Fibroblast of villous mesenchyme (primary cell): Measurements from ENCODE around the gene MT1A. TPM values are rescaled to one million over a fixed set of nuclear protein-coding genes. Genes with fewer than 3 reads are reported as not detected.

Source experiments
- DNase-seq: peaks from one replicate; pipeline ENCODE4 v3.0.0-alpha.2; 2010; ENCODE audit warnings: low read depth
- H3K4me3 ChIP-seq: 2 replicates; pipeline ENCODE4 v1.5.1; 2011; ENCODE audit warnings: low read depth, mild to moderate bottlenecking, low read length
- total RNA-seq: library from RNA; depleted of rRNA; stranded (reverse); fragments of >200 nt; gene quantifications from 2 replicates; pipeline ENCODE4 v1.2.3, GENCODE V29; 2012
- TF ChIP-seq, protein P1 (sequence below): IDR thresholded peaks from 2 replicates; pipeline ENCODE4 v1.5.1; 2012; ENCODE audit warnings: low read depth, mild to moderate bottlenecking, low read length; ENCODE audit not compliant: insufficient read depth

Gene MT1A
- total RNA-seq, 1 donor: 1.3 TPM

DNA sequence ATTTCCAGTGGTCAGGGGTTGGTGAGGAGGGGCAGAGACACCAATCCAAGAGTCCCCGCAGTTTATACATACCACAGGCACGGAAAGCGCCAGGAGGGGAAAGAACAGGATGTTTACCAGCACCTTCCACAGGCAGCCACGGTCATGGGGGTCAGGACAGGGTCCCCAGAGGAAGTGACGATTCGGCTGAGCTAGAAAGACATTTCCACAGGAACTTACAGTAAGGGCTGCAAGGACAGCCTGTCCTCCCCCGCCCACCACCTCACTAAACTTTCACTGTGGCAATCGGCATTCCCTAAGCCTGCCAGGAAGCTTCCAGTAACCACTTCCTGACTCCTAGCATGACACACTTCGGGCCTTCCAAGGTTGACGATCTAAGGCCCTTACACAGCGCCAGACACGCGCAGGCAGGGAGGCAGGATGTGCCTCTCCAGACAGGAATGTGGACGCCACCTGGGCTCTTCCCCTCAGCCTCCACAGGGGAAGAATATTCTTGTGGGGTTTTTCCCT is 31.3 kb upstream of the MT1A start:
- TF ChIP-seq, protein P1, sequence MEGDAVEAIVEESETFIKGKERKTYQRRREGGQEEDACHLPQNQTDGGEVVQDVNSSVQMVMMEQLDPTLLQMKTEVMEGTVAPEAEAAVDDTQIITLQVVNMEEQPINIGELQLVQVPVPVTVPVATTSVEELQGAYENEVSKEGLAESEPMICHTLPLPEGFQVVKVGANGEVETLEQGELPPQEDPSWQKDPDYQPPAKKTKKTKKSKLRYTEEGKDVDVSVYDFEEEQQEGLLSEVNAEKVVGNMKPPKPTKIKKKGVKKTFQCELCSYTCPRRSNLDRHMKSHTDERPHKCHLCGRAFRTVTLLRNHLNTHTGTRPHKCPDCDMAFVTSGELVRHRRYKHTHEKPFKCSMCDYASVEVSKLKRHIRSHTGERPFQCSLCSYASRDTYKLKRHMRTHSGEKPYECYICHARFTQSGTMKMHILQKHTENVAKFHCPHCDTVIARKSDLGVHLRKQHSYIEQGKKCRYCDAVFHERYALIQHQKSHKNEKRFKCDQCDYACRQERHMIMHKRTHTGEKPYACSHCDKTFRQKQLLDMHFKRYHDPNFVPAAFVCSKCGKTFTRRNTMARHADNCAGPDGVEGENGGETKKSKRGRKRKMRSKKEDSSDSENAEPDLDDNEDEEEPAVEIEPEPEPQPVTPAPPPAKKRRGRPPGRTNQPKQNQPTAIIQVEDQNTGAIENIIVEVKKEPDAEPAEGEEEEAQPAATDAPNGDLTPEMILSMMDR: no peak
- DNase-seq: peak; percentile 99
- H3K4me3 ChIP-seq: peak overlapping the region; percentile 27

DNA sequence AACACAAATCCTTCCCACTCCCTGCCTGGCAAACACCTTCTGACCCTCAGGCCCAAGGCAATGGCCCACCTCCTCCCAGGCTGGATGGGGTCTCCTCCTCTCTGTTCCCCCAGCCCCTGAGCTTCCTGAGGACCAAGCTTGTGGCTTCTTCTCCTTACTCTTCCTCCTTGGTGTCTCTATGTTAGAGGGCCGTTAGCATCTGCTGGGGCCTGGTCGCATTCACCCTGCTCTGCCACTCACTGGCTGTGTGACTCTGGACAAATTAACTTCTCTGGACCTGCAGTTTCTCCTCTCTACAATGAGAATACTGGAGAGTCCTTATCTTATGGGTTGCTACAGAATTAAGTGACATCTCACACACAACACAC is 30.8 kb upstream of the MT1A start:
- TF ChIP-seq, protein P1: no peak
- H3K4me3 ChIP-seq: no peak overlapping the region
- DNase-seq: no peak

DNA sequence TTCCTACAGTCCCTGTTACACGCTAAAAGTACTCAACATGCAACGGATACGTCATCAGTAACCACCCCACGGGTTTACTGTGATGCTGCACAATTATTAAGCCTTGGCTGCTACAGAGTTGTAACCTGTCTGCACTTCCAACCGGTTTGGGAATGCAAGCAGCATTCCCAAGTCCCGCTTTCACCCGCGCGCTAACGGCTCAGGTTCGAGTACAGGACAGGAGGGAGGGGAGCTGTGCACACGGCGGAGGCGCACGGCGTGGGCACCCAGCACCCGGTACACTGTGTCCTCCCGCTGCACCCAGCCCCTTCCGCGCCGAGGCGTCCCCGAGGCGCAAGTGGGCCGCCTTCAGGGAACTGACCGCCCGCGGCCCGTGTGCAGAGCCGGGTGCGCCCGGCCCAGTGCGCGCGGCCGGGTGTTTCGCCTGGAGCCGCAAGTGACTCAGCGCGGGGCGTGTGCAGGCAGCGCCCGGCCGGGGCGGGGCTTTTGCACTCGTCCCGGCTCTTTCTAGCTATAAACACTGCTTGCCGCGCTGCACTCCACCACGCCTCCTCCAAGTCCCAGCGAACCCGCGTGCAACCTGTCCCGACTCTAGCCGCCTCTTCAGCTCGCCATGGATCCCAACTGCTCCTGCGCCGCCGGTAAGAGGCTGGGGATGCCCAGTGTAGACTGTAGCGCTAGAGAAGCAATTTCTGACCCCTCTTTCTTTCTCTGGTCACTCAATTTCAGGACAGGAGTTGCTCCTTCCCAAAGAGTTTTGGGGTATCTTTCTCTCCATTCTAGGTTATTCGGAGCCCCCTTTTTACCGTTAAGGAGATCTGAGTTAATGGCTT is 30.2 kb upstream of the MT1A start, which contains the start of gene MT2A:
MT2A (plus strand) TSS at position 542 of the 833 bp plus-strand sequence; CDS start at position 614, 72 bp downstream.
- TF ChIP-seq, protein P1: peak; percentile 1
- H3K4me3 ChIP-seq: peak within 1 kb of the TSS; percentile 60
- DNase-seq: peak; percentile 98

DNA sequence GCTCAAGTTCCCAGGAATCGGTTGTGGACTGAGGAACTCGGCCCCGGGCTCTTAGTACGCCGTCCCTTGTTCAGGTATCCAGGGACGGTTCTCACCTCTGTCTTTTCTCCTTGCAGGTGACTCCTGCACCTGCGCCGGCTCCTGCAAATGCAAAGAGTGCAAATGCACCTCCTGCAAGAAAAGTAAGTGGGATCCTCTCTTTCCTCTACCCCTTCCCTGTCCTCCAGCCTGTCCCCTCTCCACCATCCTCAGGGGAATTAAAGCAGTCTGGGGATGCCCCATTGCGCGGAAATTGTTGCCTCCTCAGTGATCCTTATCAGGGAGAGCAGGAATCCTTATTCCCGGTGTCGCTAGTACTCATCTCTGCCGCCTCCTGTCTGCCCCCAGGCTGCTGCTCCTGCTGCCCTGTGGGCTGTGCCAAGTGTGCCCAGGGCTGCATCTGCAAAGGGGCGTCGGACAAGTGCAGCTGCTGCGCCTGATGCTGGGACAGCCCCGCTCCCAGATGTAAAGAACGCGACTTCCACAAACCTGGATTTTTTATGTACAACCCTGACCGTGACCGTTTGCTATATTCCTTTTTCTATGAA is 29.5 kb upstream of the MT1A start:
- peak; percentile 32 for DNase-seq
- TF ChIP-seq, protein P1: no peak
- peak overlapping the region; percentile 60 for H3K4me3 ChIP-seq

DNA sequence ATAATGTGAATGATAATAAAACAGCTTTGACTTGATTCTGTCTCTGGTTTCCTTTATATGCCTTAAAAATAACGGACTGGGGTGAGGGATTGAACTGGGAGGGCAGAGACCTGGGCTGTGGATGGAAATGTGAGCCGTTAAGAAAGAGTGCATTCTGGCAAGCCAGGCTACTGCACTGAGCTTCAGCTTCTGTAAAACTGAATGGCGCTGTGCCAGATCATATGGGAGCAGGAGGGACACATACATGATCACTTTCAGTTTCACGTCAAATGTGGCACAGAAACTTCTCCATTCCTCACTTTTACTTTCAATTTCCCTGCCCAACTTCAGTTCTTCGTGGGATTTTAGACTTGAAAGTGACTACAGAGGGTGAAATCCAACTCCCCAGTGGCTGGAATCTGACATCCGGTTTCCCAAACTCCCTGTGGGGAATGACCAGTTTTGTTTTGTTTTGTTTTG is 29.0 kb upstream of the MT1A start:
- TF ChIP-seq, protein P1: no peak
- peak; percentile 97 for DNase-seq
- peak overlapping the region; percentile 60 for H3K4me3 ChIP-seq

DNA sequence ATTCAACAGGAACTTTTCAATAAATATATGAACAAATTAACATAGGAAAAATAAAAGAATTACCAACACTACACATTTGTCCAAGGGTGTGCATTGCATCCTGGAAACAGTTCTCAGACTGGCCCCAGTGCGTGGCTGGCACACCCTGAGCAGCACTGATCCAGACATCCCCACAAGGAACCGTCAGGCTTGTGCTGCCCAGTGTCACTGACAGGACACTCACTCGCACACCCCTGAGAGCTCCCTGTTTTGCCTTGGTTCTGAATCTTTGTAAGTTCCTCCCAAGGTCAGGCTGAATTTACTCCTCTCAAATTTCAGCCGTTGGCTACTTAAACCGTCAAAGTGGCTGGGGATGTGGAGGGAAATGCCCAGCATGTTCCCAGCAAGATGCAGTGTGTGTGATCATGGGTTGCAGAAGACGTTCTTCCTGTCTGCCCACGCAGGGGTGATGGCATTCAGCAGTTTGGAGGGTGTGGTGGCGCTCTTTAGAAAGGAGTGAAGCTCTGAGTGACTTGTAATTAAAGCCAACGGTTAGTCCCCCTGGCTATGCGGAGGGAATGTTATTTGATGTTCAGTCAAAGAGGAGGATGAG is 28.4 kb upstream of the MT1A start:
- peak; percentile 93 for DNase-seq
- peak overlapping the region; percentile 60 for H3K4me3 ChIP-seq
- TF ChIP-seq, protein P1: no peak
